Astrocyte of the spinal cord (primary cell): Measurements from ENCODE around the gene CREM.

ENCODE experiments used
- DNase-seq: peaks from one replicate; pipeline ENCODE4 v3.0.0; 2011; ENCODE audit warnings: low read depth, low spot score
- H3K4me3 ChIP-seq: 2 replicates; pipeline ENCODE4 v1.5.1; 2011; ENCODE audit warnings: low read depth, mild to moderate bottlenecking, low read length, moderate library complexity
- CTCF ChIP-seq: IDR thresholded peaks from 2 replicates; pipeline ENCODE4 v1.5.1; 2012; ENCODE audit warnings: low read depth, mild to moderate bottlenecking, low read length, inconsistent platforms
- in situ Hi-C: cut with HindIII; loops from 2 replicates; pipeline ENCODE4 v1.10.0; 2017; ENCODE audit warnings: low sequenced_read_pairs

CREM gene

GRCh38 chr10:35130663-35131062 lies 4.0 kb downstream of the CREM start:
- TF ChIP-seq CTCF, result no peak
- in situ Hi-C loops, result no loop called here
- no peak overlapping the region for H3K4me3 ChIP-seq
- DNase-seq, result no peak

GRCh38 chr10:35132727-35133126 lies 6.1 kb downstream of the CREM start:
- TF ChIP-seq CTCF, result no peak
- in situ Hi-C loops, result no loop called here
- no peak overlapping the region for H3K4me3 ChIP-seq
- DNase-seq, result no peak

GRCh38 chr10:35133586-35133985 lies 6.9 kb downstream of the CREM start:
- no peak for TF ChIP-seq CTCF
- DNase-seq, result no peak

GRCh38 chr10:35135861-35136260 lies 9.2 kb downstream of the CREM start:
- no peak for DNase-seq
- TF ChIP-seq CTCF, result no peak
- H3K4me3 ChIP-seq, result no peak overlapping the region
- in situ Hi-C loops, result no loop called here

More at GRCh38 chr10:35133586-35133985, 6.9 kb downstream of the CREM start:
- no peak overlapping the region for H3K4me3 ChIP-seq
- in situ Hi-C loops, result no loop called here

- in situ Hi-C loops, result no loop called here
- DNase-seq, result no peak
- H3K4me3 ChIP-seq, result no peak overlapping the region
- no peak for TF ChIP-seq CTCF
Observed at GRCh38 chr10:35136263-35136815, 9.7 kb downstream of the CREM start.

- no peak for DNase-seq
- no peak for TF ChIP-seq CTCF
- in situ Hi-C loops, result no loop called here
- H3K4me3 ChIP-seq, result no peak overlapping the region
Observed at GRCh38 chr10:35140126-35140525, 13.5 kb downstream of the CREM start.

- H3K4me3 ChIP-seq, result no peak overlapping the region
- in situ Hi-C loops, result no loop called here
- DNase-seq, result no peak
- TF ChIP-seq CTCF, result no peak
Observed at GRCh38 chr10:35140727-35141126, 14.1 kb downstream of the CREM start.
